IMR-90 (cell line): ENCODE data around the gene PCSK6. TPM values are rescaled to one million over a fixed set of nuclear protein-coding genes. Genes with fewer than 3 reads are reported as not detected.

Experiments used
- ATAC-seq: fragments of 200-7000 bp; cut with Tn5 transposase; 2 replicates; pipeline ENCODE4 v1.9.1; 2020; ENCODE audit warnings: low read depth, mild to moderate bottlenecking, moderate library complexity
- BruUV-seq: library from RNA; stranded (reverse); fragments of 400-500 nt; replicated peaks from 2 replicates; lab custom pipeline; 2021; lab: Mats Ljungman, UMichigan
- CTCF ChIA-PET: fragments of 300-600 bp; formaldehyde crosslinking; extraction: SDS; loops from one replicate; lab custom pipeline; 2021; ENCODE audit warnings: antibody characterized with exemption; lab: Yijun Ruan, JAX
- POLR2A ChIA-PET: fragments of 300-600 bp; sonication (Branson Sonifier 250); formaldehyde crosslinking; loops from one replicate; lab custom pipeline; 2022; ENCODE audit warnings: antibody characterized with exemption; ENCODE audit not compliant: unreplicated experiment; lab: Charles Lee
- DNase-seq: peaks from one replicate; pipeline ENCODE4 v3.0.0; 2013
- H2AFZ ChIP-seq: replicated peaks from 2 replicates; pipeline ENCODE3; 2013; ENCODE audit warnings: low read length, mild to moderate bottlenecking; ENCODE audit not compliant: poor library complexity
- H2AK5ac ChIP-seq: 2 replicates; pipeline ENCODE4 v1.6.1; 2013; ENCODE audit warnings: low read depth, low read length, inconsistent platforms
- H2AK9ac ChIP-seq: replicated peaks from 2 replicates; pipeline ENCODE3; 2013; ENCODE audit warnings: mild to moderate bottlenecking, low read depth, low read length, moderate library complexity; ENCODE audit not compliant: poor library complexity
- H2BK120ac ChIP-seq: 2 replicates; pipeline ENCODE4 v1.6.1; 2013; ENCODE audit warnings: low read depth, low read length, inconsistent platforms
- H2BK15ac ChIP-seq: 3 replicates; pipeline ENCODE4 v1.6.1; 2013; ENCODE audit warnings: low read depth, low read length, inconsistent platforms
- H2BK20ac ChIP-seq: 2 replicates; pipeline ENCODE4 v1.6.1; 2013; ENCODE audit warnings: low read depth, mild to moderate bottlenecking, inconsistent platforms, low read length, moderate library complexity
- H2BK5ac ChIP-seq: 2 replicates; pipeline ENCODE4 v1.6.1; 2013; ENCODE audit warnings: mild to moderate bottlenecking, low read depth, low read length, inconsistent platforms; ENCODE audit not compliant: poor library complexity, severe bottlenecking
- H3K14ac ChIP-seq: replicated peaks from 2 replicates; pipeline ENCODE4 v1.6.1; 2013; ENCODE audit warnings: low read depth, low read length, inconsistent platforms
- H3K18ac ChIP-seq: 2 replicates; pipeline ENCODE4 v1.6.1; 2013; ENCODE audit warnings: low read depth, low read length, control low read depth
- H3K23ac ChIP-seq: 2 replicates; pipeline ENCODE4 v1.6.1; 2013; ENCODE audit warnings: low read depth, low read length, inconsistent platforms
- H3K27ac ChIP-seq: 2 replicates; pipeline ENCODE4 v1.5.1; 2013; ENCODE audit warnings: mild to moderate bottlenecking, control low read depth, low read length; ENCODE audit not compliant: insufficient read depth
- H3K27me3 ChIP-seq: 2 replicates; pipeline ENCODE4 v1.6.1; 2013; ENCODE audit warnings: low read length; ENCODE audit not compliant: control insufficient read depth, insufficient read depth
- H3K36me3 ChIP-seq: 2 replicates; pipeline ENCODE4 v1.6.1; 2013; ENCODE audit warnings: low read length, mixed read lengths; ENCODE audit not compliant: control insufficient read depth, insufficient read depth
- H3K4ac ChIP-seq: 2 replicates; pipeline ENCODE4 v1.6.1; 2013; ENCODE audit warnings: low read depth, low read length, inconsistent platforms
- H3K4me1 ChIP-seq: 2 replicates; pipeline ENCODE4 v1.6.1; 2013; ENCODE audit warnings: low read length, mixed read lengths; ENCODE audit not compliant: control insufficient read depth, insufficient read depth
- H3K4me2 ChIP-seq: 2 replicates; pipeline ENCODE4 v1.6.1; 2013; ENCODE audit warnings: low read depth, mild to moderate bottlenecking, control low read depth, low read length, moderate library complexity
- H3K4me3 ChIP-seq: 2 replicates; pipeline ENCODE4 v1.5.1; 2013; ENCODE audit warnings: low read depth, mild to moderate bottlenecking, control low read depth, low read length, moderate library complexity; ENCODE audit not compliant: insufficient read depth
- H3K56ac ChIP-seq: 2 replicates; pipeline ENCODE4 v1.6.1; 2013; ENCODE audit warnings: low read length, inconsistent platforms; ENCODE audit not compliant: insufficient read depth; ENCODE audit errors: extremely low read depth
- H3K79me1 ChIP-seq, 2 experiments: 2 replicates each; pipeline ENCODE4 v1.6.1; 2013; ENCODE audit warnings: low read length in 2 of 2, inconsistent platforms in 1 of 2, low read depth in 1 of 2
- H3K9ac ChIP-seq: 2 replicates; pipeline ENCODE4 v1.6.1; 2013; ENCODE audit warnings: low read depth, low read length, control low read depth
- H3K9me1 ChIP-seq: 2 replicates; pipeline ENCODE4 v1.6.1; 2013; ENCODE audit warnings: low read length, inconsistent platforms; ENCODE audit not compliant: insufficient read depth
- H3K9me3 ChIP-seq: 2 replicates; pipeline ENCODE4 v1.6.1; 2013; ENCODE audit warnings: low read length; ENCODE audit not compliant: control insufficient read depth, insufficient read depth
- H4K20me1 ChIP-seq: 2 replicates; pipeline ENCODE4 v1.6.1; 2013; ENCODE audit warnings: low read length, inconsistent platforms; ENCODE audit not compliant: insufficient read depth
- H4K5ac ChIP-seq: 2 replicates; pipeline ENCODE4 v1.6.1; 2013; ENCODE audit warnings: mild to moderate bottlenecking, low read depth, low read length, control low read depth
- H4K8ac ChIP-seq, 2 experiments: 2 replicates each; pipeline ENCODE4 v1.6.1; 2013; ENCODE audit warnings: low read depth in 2 of 2, low read length in 2 of 2, control low read depth in 1 of 2, inconsistent platforms in 1 of 2
- H4K91ac ChIP-seq: 2 replicates; pipeline ENCODE4 v1.6.1; 2013; ENCODE audit warnings: low read depth, low read length, inconsistent platforms; ENCODE audit not compliant: insufficient read depth
- BHLHE40 ChIP-seq: fragments of 150-350 bp; IDR thresholded peaks from 2 replicates; pipeline ENCODE4 v1.6.1; 2016; ENCODE audit warnings: mild to moderate bottlenecking, low read depth, low read length
- CEBPB ChIP-seq: IDR thresholded peaks from 2 replicates; pipeline ENCODE4 v1.6.1; 2012; ENCODE audit warnings: low read depth, low read length, improper control_type of control experiment
- CTCF ChIP-seq: conservative IDR thresholded peaks from 2 replicates; pipeline ENCODE4 v1.5.1; 2012; ENCODE audit warnings: mild to moderate bottlenecking, low read depth, low read length, improper control_type of control experiment
- ELK1 ChIP-seq: fragments of 150-350 bp; IDR thresholded peaks from 2 replicates; pipeline ENCODE4 v1.6.1; 2016; ENCODE audit warnings: low read depth, mild to moderate bottlenecking, low read length, moderate library complexity, borderline replicate concordance
- FOS ChIP-seq: fragments of 150-350 bp; IDR thresholded peaks from 2 replicates; pipeline ENCODE4 v1.6.1; 2016; ENCODE audit warnings: low read depth, low read length
- MXI1 ChIP-seq: IDR thresholded peaks from 2 replicates; pipeline ENCODE4 v1.6.1; 2012; ENCODE audit warnings: low read depth, mild to moderate bottlenecking, low read length, moderate library complexity, borderline replicate concordance
- POLR2A ChIP-seq: IDR thresholded peaks from 2 replicates; pipeline ENCODE4 v1.6.1; 2012; ENCODE audit warnings: mild to moderate bottlenecking, low read depth, low read length
- RAD21 ChIP-seq: IDR thresholded peaks from 2 replicates; pipeline ENCODE4 v1.6.1; 2012; ENCODE audit warnings: low read length, improper control_type of control experiment
- RCOR1 ChIP-seq: IDR thresholded peaks from 2 replicates; pipeline ENCODE4 v1.6.1; 2012; ENCODE audit warnings: mild to moderate bottlenecking, low read length, improper control_type of control experiment; ENCODE audit not compliant: insufficient replicate concordance
- RFX5 ChIP-seq: IDR thresholded peaks from 2 replicates; pipeline ENCODE4 v1.8.0; 2012; ENCODE audit warnings: low read depth, mild to moderate bottlenecking, low read length, moderate library complexity
- USF2 ChIP-seq: fragments of 150-350 bp; IDR thresholded peaks from 2 replicates; pipeline ENCODE4 v1.6.1; 2017; ENCODE audit warnings: mild to moderate bottlenecking, antibody characterized with exemption, low read length, low read depth
- WGBS, 2 experiments: methylation state at CpG; one replicate each; pipeline versions ENCODE4 v1.1.5 to v1.1.7; 2013; ENCODE audit warnings: missing lambda C conversion rate in 2 of 2; ENCODE audit not compliant: insufficient read length in 1 of 2; ENCODE audit errors: extremely low coverage in 2 of 2; 5-methylcytosine and 5-hydroxymethylcytosine counted together
- dilution Hi-C: fragments of 300-500 bp; cut with HindIII; formaldehyde crosslinking; loops from one replicate; pipeline ENCODE4 v1.14.3; 2018; ENCODE audit warnings: low sequenced_read_pairs; ENCODE audit not compliant: unreplicated experiment
- in situ Hi-C: fragments of 300-500 bp; cut with MboI; formaldehyde crosslinking; loops from 3 replicates; pipeline ENCODE4 v1.14.3; 2019; ENCODE audit warnings: low sequenced_read_pairs, inconsistent platforms, mixed read lengths
- intact Hi-C: fragments of 100-400 bp; cut with micrococcal nuclease; formaldehyde crosslinking; loops from 2 replicates; pipeline ENCODE4 v1.10.0; 2022
- polyA plus RNA-seq, 3 experiments: library from polyadenylated mRNA; depleted of rRNA; stranded (reverse); fragments of >200 nt; gene quantifications; 2 replicates each; pipeline ENCODE4 v1.2.3, GENCODE V29; 2012; ENCODE audit warnings: low replicate concordance in 1 of 3
- total RNA-seq: library from RNA; depleted of rRNA; stranded (reverse); fragments of >200 nt; gene quantifications from 2 replicates; pipeline ENCODE4 v1.2.3, GENCODE V29; 2012

The PCSK6 gene
- total and polyA plus RNA-seq, 2 of the 4 experiments (the other 2 are of a cell fraction): not detected

GRCh38 chr15:101318147-101318819 is 171.2 kb downstream of the PCSK6 start:
- WGBS, 2 experiments: 79% methylated on average over 10 of the region's 20 CpGs; no CpG with 5 or more reads in 1 of the 2 experiments
- no peak overlapping the region for H3K27ac ChIP-seq
- no peak overlapping the region for H3K14ac ChIP-seq
- H3K4me1 ChIP-seq: no peaks in the 10 kb centered on the region
- H2BK120ac ChIP-seq: no peak overlapping the region
- H3K79me1 ChIP-seq: no peaks in the 10 kb centered on the region
- H3K9me1 ChIP-seq: no peaks in the 10 kb centered on the region
- no peak overlapping the region for H4K8ac ChIP-seq
- no peak overlapping the region for H3K18ac ChIP-seq
- no peaks in the 10 kb centered on the region for H3K9me3 ChIP-seq
- no peak overlapping the region for H2BK15ac ChIP-seq
- ATAC-seq: no peak
- H2BK20ac ChIP-seq: no peak overlapping the region
- H3K9ac ChIP-seq: no peak overlapping the region
- no peak overlapping the region for H3K23ac ChIP-seq
- peaks cover 46% of the 10 kb centered on the region for H3K27me3 ChIP-seq
- H4K91ac ChIP-seq: no peak overlapping the region
- no peak overlapping the region for H2BK5ac ChIP-seq
- TF ChIP-seq RAD21 (no peak), ELK1 (no peak), FOS (no peak), BHLHE40 (no peak), RCOR1 (no peak), USF2 (no peak), POLR2A (no peak), CTCF (no peak), MXI1 (no peak), CEBPB (no peak), RFX5 (no peak)
- H2AK9ac ChIP-seq: no peak overlapping the region
- H2AK5ac ChIP-seq: no peak overlapping the region
- H3K4me3 ChIP-seq: no peak overlapping the region
- no peak for DNase-seq
- in situ Hi-C loops (no loop called here), dilution Hi-C loops (no loop called here), intact Hi-C loops (no loop called here)
- H4K5ac ChIP-seq: no peak overlapping the region
- H3K36me3 ChIP-seq: no peaks in the 10 kb centered on the region
- no peak overlapping the region for H3K4ac ChIP-seq
- ChIA-PET POLR2A (no interaction called here), CTCF (interaction anchor here (0.7 to 1.1 kb wide), 2 partner anchors 12 to 261 kb away, joined by 3 read pairs; no protein-coding TSS in a partner anchor)
- BruUV-seq: no TSS peak
- H2AFZ ChIP-seq: no peak overlapping the region
- H4K20me1 ChIP-seq: no peaks in the 10 kb centered on the region
- H3K4me2 ChIP-seq: no peak overlapping the region
- no peak overlapping the region for H3K56ac ChIP-seq
